SK-N-SH treated with all-trans-retinoic acid at 6 μM for 48 hours (cell line): Measurements from ENCODE around the gene DBNDD1.

Source experiments
- ARNTL ChIP-seq: fragments of 450-650 bp; formaldehyde crosslinking; IDR thresholded peaks from 2 replicates; pipeline ENCODE4 v1.5.0; 2020; ENCODE audit warnings: low read depth, mild to moderate bottlenecking, moderate library complexity, borderline replicate concordance
- PATZ1 ChIP-seq: fragments of 250-450 bp; sonication (Bioruptor Pico); IDR thresholded peaks from 2 replicates; pipeline ENCODE4 v1.8.0; 2020; ENCODE audit warnings: mild to moderate bottlenecking, moderate library complexity, borderline replicate concordance
- POU6F1 ChIP-seq: fragments of 250-450 bp; sonication (Bioruptor Pico); IDR thresholded peaks from 2 replicates; pipeline ENCODE4 v1.8.0; 2021; ENCODE audit warnings: low read depth, mild to moderate bottlenecking, moderate library complexity, borderline replicate concordance
- RARB ChIP-seq: fragments of 250-450 bp; sonication (Bioruptor Pico); IDR thresholded peaks from 2 replicates; pipeline ENCODE4 v1.8.0; 2021; ENCODE audit warnings: mild to moderate bottlenecking, moderate library complexity
- TCF4 ChIP-seq: fragments of 250-450 bp; sonication (Bioruptor Pico); IDR thresholded peaks from 2 replicates; pipeline ENCODE4 v1.8.0; 2021; ENCODE audit warnings: mild to moderate bottlenecking, moderate library complexity, borderline replicate concordance
- TOX ChIP-seq: fragments of 250-450 bp; sonication (Bioruptor Pico); IDR thresholded peaks from 2 replicates; pipeline ENCODE4 v1.8.0; 2021; ENCODE audit warnings: mild to moderate bottlenecking, moderate library complexity, borderline replicate concordance
- ZC3H10 ChIP-seq: fragments of 250-450 bp; sonication (Bioruptor Pico); IDR thresholded peaks from 2 replicates; pipeline ENCODE4 v1.5.1; 2021; ENCODE audit warnings: mild to moderate bottlenecking, moderate library complexity
- ZFP3 ChIP-seq: fragments of 250-450 bp; sonication (Bioruptor Pico); IDR thresholded peaks from 2 replicates; pipeline ENCODE4 v1.5.0; 2020; ENCODE audit warnings: mild to moderate bottlenecking, moderate library complexity
- ZNF70 ChIP-seq: fragments of 450-650 bp; formaldehyde crosslinking; IDR thresholded peaks from 2 replicates; pipeline ENCODE4 v1.5.0; 2020; ENCODE audit warnings: mild to moderate bottlenecking, moderate library complexity
- ZNF8 ChIP-seq: fragments of 450-650 bp; formaldehyde crosslinking; IDR thresholded peaks from 2 replicates; pipeline ENCODE4 v1.5.0; 2020; ENCODE audit warnings: mild to moderate bottlenecking, moderate library complexity
- TF ChIP-seq, protein P1 (sequence below): fragments of 250-450 bp; sonication (Bioruptor Pico); IDR thresholded peaks from 2 replicates; pipeline ENCODE4 v1.5.1; 2021; ENCODE audit warnings: mild to moderate bottlenecking, moderate library complexity

DNA sequence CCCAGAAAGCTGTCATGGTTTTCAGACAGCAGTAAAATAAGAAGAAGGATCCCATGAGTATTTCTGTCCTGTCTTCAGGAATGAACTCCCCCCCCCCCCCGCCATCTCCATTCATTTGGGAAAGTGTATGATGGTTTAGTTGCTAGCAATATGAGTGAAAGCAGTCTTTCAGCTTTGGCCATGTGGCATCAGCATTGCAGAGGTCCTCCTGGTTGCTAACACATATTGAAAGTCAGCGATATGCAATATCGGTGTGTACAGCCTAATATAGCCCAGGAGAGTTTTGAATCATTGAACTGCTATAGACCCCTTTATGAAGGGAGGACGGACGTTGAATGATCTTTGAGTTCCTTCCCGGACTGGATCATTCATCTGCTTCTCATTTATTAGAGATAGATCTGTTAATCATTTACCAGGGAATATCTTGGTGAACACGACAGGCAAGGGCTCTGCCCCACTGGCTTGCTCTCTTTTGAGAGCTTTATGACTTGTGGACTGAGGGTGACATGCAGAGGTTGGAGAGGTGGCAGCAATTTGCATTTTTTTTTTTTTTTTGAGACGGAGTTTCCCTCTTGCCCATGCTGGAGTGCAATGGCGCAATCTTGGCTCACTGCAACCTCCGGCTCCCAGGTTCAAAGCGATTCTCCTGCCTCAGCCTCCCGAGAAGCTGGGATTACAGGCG lies 45.5 kb downstream of the DBNDD1 start:
- no peak for TF ChIP-seq TCF4 (CRISPR knock-in tag)
- no peak for TF ChIP-seq ZNF8 (CRISPR knock-in tag)
- TF ChIP-seq ZC3H10 (CRISPR knock-in tag) = no peak
- TF ChIP-seq POU6F1 (CRISPR knock-in tag) = no peak
- TF ChIP-seq TOX (CRISPR knock-in tag) = no peak
- no peak for TF ChIP-seq ZFP3 (CRISPR knock-in tag)
- no peak for TF ChIP-seq PATZ1 (CRISPR knock-in tag)
- TF ChIP-seq ZNF70 (CRISPR knock-in tag) = no peak
- TF ChIP-seq RARB = no peak
- TF ChIP-seq ARNTL (CRISPR knock-in tag) = no peak
- TF ChIP-seq, protein P1, sequence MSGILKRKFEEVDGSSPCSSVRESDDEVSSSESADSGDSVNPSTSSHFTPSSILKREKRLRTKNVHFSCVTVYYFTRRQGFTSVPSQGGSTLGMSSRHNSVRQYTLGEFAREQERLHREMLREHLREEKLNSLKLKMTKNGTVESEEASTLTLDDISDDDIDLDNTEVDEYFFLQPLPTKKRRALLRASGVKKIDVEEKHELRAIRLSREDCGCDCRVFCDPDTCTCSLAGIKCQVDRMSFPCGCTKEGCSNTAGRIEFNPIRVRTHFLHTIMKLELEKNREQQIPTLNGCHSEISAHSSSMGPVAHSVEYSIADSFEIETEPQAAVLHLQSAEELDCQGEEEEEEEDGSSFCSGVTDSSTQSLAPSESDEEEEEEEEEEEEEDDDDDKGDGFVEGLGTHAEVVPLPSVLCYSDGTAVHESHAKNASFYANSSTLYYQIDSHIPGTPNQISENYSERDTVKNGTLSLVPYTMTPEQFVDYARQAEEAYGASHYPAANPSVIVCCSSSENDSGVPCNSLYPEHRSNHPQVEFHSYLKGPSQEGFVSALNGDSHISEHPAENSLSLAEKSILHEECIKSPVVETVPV = no peak
